Measurements from ENCODE around the gene ZDHHC17.
"Not testable (repeated sequence)": the region's sequence is repeated elsewhere in the genome, so short reads cannot be mapped to it uniquely, and the experiment has no call there.

ZDHHC17 gene, protein sequence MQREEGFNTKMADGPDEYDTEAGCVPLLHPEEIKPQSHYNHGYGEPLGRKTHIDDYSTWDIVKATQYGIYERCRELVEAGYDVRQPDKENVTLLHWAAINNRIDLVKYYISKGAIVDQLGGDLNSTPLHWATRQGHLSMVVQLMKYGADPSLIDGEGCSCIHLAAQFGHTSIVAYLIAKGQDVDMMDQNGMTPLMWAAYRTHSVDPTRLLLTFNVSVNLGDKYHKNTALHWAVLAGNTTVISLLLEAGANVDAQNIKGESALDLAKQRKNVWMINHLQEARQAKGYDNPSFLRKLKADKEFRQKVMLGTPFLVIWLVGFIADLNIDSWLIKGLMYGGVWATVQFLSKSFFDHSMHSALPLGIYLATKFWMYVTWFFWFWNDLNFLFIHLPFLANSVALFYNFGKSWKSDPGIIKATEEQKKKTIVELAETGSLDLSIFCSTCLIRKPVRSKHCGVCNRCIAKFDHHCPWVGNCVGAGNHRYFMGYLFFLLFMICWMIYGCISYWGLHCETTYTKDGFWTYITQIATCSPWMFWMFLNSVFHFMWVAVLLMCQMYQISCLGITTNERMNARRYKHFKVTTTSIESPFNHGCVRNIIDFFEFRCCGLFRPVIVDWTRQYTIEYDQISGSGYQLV

DNA sequence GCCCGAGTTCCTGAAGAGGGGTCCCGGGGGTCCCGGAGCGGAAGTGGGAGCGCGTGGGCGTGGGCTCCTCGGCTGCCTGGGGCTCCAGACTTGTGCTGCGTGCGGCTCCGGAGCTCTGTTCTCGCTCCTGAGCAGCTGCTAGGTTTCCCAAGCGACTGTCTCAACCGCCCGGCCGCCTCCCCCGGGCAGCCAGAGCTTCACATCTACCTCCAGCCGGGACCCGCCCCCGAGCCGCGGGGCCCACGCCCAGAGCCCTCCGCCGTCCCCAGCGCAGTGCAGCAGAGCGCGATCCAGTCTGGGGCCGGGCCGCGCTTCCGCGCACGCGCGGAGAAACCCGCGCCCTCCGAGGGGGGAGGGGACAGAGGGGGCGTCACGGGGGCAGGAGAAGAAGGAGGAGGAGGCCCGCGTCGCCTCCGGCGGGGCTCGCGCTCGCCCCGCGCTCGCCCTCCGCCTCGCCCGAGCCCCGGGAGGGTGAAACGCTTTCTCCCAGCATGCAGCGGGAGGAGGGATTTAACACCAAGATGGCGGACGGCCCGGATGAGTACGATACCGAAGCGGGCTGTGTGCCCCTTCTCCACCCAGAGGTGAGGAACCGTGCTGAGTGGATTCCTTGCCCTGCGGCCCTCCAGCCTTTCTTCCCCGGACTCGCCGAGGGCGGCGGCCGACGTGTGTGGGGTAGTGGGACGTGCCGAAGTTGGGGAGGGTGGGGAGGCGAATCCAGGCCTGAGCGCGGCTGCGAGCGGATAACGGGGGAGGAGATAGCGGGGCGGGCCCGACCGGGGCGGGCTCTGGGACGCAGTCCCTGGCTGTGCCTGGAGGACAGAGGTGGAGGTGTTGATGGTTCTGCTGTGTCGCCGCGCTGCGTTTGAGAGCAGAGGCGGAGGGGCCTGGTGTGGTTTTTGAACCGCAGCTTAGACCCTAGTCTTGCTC lies at the start of gene ZDHHC17:
TSS of gene ZDHHC17 (plus strand) at position 370 of the 930 bp plus-strand sequence. CDS start at position 492, 122 bp downstream.
- peak; percentile 95 for DNase-seq

DNA sequence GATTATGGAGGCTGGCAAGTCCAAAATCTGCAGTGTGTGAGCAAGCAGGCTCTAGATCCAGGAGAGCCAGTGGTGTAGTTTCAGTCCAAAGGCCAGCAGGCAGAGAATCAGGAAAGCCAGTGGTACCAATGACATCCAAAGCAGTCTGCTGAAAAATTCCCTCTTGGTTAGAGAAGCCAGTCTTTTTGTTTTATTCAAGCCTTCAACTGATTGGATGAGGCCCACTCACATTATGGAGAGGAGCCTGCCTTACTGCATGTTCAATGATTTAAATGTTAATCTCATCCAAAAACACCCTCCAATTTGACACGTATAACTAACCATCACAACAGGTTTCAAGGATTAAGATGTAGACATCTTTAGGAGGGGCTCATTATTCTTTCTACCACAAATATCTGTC lies 49.5 kb upstream of the ZDHHC17 start:
- no peak for DNase-seq

DNA sequence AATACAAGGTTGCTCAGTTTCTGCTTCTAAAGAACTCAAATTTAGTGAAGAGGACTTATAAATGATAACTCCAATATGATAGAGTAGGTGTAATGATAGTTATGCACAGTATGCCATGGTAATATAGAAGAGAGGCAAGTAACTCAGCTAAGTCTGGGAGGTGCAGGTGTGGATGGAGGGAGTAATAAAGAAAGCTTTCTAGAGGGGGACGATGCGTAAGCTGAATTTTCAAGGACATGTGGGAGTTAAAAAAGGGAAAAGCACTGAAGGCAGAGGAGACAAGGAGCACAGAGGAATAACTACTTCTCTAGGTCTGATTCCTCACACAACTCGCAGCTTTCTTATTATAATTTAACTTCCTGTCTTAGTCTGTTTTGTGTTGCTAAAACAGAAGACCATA lies 49.1 kb upstream of the ZDHHC17 start:
- no peak for DNase-seq

DNA sequence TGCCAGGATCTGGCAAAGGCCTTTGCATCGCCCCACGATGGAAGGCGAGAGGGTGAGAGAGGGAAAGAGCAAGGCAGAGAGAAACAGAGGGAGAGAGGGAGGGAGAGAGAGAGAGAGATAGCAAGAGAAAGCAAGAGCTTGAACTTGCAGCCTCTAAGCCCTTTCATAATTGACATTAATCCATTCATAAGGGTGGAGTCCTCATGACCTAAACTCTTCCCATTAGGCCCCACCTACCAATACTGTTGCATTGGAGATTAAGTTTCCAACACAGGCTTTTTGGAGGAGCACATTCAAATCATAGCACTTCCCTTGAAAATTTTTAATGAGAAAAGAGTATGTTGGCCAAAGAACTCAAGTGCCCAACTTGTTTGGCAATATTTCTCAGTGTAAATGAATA lies 48.6 kb upstream of the ZDHHC17 start:
- DNase-seq: no peak

DNA sequence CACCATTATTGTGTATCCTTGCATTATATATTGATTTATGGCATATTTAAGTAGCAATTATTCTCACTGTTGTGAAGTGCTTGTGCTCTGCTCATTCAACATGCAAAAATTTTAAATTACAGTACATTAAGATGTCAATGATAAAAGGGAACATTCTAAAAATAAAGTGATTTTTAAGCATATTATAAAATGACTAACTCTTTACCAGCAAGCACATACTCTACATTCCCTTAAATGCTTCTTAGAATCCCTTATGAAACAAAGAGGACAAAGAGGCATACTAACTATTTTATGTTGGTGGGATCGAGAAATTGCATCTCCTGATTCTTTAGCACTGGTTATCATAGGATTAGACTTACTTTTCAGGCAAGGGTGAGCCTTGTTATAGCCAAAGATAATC lies 46.6 kb upstream of the ZDHHC17 start:
- DNase-seq: no peak

DNA sequence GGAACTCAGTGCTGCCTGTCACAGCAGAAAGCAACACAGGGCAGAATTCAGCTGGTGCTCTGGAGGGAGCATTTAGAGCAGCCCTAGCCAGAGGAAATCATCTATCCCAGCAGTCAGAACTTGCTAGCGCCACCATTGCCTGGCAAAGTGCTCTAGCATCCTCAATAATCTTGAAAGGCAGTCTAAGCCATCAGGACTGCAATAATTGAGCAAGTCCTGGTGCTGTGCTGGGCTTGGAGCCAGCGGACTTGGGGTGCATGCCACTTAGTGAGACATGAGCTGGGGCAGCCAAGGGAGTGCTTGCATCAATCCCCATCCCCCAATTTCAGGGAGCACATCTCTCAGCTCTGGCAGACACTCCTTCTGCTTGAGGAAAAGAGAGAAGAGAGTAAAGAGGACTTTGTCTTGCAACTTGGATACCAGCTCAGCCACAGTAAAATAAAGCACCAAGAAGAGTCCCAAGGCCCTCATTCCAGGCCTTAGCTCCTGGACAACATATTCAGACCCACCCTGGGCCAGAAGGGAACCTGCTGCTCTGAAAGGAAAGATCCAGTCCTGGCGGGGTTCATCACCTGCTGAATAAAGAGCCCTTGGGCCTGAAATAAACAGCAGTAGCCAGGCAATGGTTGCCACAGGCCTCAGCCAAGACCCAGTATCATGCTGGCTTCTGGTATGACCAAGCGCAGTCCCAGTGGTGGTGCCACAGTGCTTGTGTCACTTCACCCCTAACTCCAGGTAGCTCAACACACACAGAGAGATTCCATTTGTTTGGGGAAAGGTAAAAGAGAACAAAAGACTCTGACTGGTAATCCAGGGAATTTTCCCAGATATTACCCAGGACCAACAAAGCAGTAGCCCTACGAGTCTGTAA lies 44.5 kb upstream of the ZDHHC17 start:
- DNase-seq: no peak

DNA sequence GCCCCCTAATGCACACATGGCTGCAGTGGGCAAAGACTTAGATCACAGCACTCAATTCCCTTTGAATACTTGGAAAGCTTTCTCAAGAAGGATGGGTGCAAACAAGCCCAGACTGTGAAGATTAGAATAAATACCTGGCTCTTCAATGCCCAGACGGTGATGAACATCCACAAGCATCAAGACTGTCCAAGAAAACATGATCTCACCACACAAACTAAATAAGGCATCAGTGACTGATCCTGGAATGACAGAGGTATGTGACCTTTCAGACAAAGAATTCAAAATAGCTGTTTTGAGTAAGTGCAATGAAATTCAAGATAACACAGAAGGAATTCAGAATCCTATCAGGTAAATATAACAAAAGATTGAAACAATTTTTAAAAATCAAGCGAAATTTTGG lies 43.8 kb upstream of the ZDHHC17 start:
- DNase-seq: no peak

DNA sequence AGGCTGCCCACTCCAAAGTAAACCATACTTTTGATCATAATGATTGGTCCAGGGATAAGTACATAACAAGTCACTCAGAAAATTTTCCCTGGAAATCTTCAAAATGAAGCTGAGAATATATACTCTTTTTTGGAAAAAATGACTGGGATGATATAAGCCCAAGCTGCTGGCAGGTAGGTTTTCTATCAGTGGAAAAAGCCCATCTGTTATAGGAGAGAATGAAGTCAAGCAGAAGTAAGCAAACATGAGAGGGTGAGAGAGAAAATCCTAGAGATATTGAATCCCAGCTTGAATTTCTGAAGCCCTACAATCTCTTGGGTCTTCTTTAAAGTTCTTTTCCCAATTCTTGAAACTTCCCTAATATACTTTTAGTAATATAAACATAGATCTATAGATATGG lies 37.3 kb upstream of the ZDHHC17 start:
- DNase-seq: no peak

DNA sequence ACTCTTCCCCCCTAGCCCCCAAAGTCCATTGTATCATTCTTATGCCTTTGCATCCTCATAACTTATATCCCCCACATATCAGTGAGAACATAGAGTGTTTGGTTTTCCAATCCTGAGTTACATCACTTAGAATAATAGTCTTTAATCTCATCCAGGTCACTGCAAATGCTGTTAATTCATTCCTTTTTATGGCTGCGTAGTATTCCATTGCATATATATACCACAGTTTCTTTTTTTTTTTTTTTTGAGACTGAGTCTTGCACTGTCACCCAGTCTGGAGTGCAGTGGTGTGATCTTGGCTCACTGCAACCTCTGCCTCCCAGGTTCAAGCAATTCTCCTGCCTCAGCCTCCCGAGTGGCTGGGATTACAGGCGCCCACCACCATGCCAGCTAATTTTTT lies 31.7 kb upstream of the ZDHHC17 start:
- DNase-seq: not testable (repeated sequence)

DNA sequence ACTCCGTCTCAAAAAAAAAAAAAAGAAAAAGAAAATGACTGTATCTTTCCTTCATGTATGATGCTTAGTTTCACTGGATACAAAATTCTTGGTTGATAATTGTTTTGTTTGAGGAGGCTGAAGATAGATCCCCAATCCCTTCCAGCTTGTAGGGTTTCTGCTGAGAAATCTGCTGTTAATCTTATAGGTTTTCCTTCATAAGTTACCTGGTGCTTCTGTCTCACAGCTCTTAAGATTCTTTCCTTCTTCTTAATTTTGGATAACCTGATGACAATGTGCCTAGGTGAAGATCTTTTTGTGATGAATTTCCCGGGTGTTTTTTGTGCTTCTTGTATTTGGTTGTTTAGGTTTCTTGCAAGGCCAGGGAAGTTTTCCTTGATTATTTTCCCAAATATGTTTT lies 26.2 kb upstream of the ZDHHC17 start:
- not testable (repeated sequence) for DNase-seq

DNA sequence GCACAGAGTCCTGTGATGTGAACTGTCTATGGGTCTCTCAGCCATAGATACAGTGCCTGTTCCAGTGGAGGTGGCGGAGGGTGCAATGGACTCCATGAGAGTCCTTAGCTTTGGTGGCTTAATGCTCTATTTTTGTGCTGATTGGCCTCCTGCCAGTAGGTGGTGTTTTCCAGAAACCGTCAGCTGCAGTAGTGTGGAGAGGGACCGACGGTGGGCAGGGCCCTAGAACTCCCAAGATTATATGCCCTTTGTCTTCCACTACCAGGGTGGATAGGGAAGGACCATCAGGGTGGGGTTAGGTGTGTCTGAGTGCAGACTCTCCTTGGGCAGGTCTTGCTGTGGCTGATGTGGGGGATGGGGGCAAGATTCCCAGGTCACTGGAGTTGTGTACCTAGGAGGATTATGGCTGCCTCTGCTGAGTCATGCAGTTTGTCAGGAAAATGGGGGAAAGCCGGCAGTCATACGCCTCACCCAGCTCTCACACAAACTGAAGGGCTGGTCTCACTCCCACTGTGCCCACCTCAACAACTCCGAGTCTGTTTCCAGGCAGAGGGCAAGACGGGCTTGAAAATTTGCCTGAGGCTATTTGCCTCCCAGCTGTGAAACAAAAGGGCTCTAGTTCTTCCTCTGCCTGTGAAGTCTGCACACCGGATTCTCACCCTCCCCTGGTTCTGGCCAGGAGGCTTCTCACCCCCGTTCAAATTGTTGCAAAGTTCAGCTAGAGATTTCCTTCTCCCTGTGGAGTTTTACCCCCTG lies 24.9 kb upstream of the ZDHHC17 start:
- DNase-seq: no peak

DNA sequence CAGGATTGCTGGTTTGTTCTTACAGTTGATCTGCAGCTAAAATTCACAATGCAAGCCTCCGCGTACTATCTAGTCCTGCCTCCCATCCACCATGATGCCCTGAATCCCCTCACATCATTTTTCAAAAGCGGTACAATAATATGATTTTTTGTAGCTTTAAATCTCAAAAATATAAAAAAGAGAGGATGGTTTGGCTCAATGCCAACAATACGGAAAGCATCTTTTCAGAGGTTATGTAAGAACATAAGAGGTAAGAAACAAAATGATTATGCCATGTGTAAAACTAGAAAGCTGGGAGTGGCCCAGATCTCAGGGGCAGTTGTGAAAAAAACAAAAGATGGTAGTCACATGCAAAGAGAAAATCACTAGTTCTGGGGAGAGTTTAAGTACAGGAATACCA lies 24.0 kb upstream of the ZDHHC17 start:
- no peak for DNase-seq

DNA sequence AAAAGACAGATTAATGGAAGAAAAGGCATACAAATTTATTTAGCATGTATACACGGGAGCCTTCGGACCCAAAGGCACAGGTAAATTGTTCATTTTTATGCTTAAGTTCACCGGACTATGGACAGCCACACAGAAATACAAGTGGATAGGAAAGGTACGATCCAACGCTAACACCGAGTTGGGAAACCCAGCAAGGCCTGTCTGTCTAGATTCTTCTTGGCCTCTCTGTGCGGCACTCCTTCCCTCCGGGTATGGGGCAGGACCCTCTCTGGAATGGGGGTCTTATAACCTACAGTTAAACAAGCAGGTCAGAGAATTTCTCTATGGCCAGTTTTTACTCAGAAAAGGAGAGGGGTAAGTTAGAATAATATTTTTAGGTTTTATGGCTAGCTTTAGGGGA lies 23.4 kb upstream of the ZDHHC17 start:
- no peak for DNase-seq

DNA sequence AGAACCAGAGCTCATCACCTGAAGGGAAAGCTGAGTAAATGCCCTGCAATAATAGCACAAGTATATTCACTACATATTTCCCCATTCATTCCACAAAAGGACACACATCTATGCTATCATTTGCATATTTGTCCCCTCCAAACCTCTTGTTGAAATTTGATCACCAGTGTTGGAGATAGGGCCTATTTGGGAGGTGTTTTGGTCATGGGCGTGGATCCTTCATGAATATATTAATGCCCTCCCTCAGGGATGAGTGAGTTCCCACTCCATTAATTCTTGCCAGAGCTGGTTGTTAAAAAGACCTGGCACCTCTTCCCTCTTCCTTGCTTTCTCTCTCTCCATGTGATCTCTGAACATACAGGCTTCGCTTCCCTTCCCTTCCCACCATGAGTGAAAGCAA lies 18.6 kb upstream of the ZDHHC17 start:
- DNase-seq: no peak

DNA sequence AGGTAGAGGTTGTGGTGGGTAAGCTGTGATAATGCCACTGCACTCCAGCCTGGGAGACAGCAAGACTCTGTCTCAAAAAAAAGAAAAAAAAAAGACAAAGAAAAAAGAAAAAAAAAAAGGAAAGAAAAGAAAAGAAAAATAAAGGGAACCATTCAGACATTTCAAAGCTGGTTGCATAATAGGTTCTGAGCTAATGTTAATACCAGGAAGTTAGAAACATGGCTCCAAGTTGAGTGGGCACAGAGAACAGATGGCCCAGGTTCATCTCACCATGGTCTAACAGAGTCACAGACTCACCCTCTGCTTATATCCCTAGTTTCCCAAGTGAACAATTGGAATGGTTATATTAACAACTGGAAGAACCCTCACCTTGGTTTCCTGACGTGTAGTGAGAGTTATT lies 17.4 kb upstream of the ZDHHC17 start:
- DNase-seq: no peak

DNA sequence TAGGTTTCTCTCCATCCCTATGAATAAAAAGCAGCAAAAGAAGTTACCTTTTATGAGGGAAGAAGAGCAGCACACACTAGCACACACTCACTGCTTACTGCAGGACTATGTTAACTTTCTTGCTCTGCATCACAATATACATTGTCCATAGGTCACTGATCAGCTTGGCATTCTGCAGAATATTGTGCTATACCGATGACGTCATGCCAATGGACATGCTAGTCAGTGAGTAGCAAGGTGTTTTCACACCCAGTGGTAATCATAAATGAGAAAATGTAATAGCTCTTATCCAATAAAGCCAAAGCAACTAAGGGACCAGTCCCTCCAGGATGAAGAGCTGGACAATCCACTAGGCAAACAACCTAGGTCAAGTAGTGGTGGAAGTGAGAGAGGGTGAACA lies 16.7 kb upstream of the ZDHHC17 start:
- DNase-seq: no peak

DNA sequence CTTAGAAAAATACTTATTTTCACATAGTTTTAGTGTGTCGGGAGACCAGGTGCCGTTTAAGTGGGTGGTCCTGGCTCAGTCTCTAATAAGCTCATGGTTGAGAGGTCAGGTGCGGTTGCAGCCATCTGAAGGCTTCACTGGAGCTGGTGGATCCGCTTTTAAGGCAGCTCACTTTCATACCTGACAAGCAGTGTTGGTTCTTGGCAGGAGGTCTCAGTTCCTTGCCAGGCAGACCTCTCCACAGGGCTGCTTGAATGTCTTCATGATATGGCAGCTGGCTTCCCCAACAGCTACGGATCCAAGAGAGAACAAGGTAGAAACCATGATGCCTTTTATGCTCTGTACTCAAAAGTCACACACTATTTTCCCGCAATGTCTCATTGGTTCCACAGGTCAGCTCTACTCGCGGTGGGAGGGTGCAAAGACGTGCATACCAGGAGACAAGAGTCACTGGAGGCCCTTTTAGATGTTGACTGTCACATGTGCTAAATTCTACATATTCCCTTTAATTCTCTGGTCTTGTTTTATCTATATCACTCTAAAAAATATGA lies 8.0 kb upstream of the ZDHHC17 start:
- DNase-seq: no peak

DNA sequence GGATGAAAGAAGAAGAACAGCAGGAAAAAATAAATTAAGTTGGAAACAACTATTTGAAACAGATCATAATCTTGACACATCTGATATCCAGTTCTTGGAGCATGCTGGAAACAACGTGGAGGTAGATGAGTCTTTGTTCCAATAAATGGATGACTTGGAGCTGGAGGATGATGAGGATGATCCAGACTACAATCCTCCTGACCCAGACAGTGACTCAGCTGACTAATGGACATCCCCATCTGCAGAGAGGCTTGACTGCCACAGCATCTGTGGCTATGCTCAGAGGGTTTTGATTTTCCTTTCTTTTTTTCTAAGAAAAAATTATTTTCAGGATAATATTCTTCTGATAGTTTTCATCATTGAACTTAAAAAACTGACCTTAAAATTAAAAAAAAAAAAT lies 6.2 kb upstream of the ZDHHC17 start:
- no peak for DNase-seq

DNA sequence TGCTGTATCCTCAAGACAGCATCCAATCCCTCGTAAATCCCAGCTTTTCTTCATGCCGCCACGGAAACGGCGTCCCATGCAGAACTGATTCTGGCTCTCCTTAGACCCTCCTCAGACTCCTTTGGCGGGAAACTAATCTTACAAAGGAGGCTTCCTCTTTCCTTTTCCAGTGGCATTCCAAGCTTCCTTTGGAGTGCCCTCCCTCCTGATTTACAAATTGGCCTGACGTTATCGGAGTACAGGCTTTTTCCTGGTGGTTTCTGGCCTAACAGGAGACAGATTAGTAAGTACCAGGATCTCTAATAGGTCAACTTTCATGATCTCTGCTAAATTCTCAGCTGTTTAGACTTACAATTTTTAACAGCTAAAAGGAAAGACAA lies 1.3 kb upstream of the ZDHHC17 start:
- no peak for DNase-seq

DNA sequence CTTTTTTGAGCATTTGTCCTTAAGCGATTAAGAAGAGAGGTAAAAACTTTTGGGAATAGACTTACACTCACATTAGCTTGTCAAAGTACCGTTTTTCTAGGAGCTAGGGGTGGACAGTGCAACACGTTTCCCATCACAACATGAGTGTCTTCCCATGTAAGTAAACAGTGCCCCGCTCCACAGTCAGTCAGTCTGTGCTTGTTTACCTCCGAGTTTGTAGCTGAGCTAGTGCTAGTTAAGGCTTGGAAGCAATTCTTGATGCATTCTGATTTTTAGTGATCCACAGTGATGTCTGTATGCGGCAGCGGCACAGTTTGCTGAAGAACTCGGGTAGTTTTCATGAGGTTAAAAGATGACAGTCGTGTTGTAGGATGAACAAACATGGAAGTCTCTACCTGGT lies 941 bp downstream of the ZDHHC17 start:
- peak; percentile 11 for DNase-seq

DNA sequence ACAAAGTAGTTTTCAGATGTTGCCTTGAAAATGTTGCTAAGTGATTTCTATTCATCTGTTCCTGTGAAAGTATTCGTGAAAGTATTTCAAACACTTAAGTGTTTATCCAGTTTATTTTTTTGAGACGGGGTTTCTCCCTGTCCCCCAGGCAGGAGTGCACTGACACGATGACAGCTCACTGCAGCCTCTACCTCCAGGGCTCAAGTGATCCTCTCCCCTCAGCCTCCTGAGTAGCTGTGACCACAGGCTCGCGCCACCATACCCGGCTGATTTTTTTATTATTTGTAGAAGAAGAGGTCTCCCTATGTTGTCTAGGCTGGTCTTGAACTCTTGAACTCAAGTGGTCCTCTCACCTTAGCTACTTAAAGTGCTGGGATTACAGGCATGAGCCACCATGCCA lies 1.7 kb downstream of the ZDHHC17 start:
- DNase-seq: no peak

DNA sequence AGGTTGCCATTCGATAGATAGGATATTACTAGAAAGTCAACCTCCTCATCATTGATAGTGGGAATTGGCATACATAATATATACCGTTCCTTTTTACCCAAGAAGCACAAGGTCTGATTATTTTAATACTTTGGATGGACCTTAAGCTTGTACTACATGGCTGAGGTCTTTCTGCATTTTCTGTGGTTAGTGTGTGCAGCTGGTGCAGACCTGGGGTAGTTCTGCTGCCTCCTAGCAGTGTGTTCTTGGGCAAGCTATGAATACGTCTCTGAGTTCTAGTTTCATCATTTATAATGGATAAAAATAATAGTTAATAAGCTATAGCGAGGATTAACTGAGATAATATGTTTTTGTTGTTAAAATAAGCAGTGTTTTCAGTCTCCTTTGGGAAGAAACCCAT lies 2.2 kb downstream of the ZDHHC17 start:
- no peak for DNase-seq

Data from activated CD4-positive, alpha-beta T cell treated with anti-CD3 and anti-CD28 coated beads, Interleukin-10, Interleukin-2, amounts not matched to agents 100 ng/mL and 50 ng/mL, durations not matched to agents 16 hours and 8 hours (primary cell).